ENCODE measurements around the gene KIAA0825. TPM values are rescaled to one million over a fixed set of nuclear protein-coding genes. Genes with fewer than 3 reads are reported as not detected.

KIAA0825 gene
- polyA plus RNA-seq, 1 of the 3 experiments (the other 2 are of a cell fraction) = 0.61 TPM

- no peak overlapping the region for H2AFZ ChIP-seq (ENCODE audit: low read depth)
- H3F3A ChIP-seq (replicated peaks; ENCODE audit: insufficient read depth) = no peaks in the 10 kb centered on the region
- no peak overlapping the region for H3K4me2 ChIP-seq
- no peak overlapping the region for H3K4me3 ChIP-seq (ENCODE audit: low read depth in 2 of 2, low read length in 1 of 2)
- H3K4me1 ChIP-seq (ENCODE audit: control insufficient read depth in 1 of 2, insufficient read depth in 2 of 2, low read depth in 1 of 2, low read length in 1 of 2) = no peaks in the 10 kb centered on the region; a peak in 3 of 4 replicates
- peaks cover 6% of the 10 kb centered on the region for H3K9me2 ChIP-seq
- no peaks in the 10 kb centered on the region for H3K27me3 ChIP-seq (ENCODE audit: insufficient read depth)
- H3K9ac ChIP-seq = no peak overlapping the region
- H3K79me2 ChIP-seq (ENCODE audit: insufficient read depth) = no peaks in the 10 kb centered on the region
- POLR2A ChIA-PET = no interaction called here
- no peaks in the 10 kb centered on the region for H4K20me1 ChIP-seq (ENCODE audit: insufficient read depth)
- H3K36me3 ChIP-seq (replicated peaks in 1 of 2; ENCODE audit: control insufficient read depth in 1 of 2, insufficient read depth in 2 of 2, low read length in 1 of 2) = peaks cover 0 to 5% of the 10 kb centered on the region in 2 experiments
- TF ChIP-seq FOXJ3 (CRISPR knock-in tag; IDR thresholded peaks at IDR 0.05) (no peak), GABPA (IDR thresholded peaks at IDR 0.05; ENCODE audit: low read depth) (no peak), TAF1 (IDR thresholded peaks at IDR 0.05; ENCODE audit: borderline replicate concordance, low read depth, low read length) (no peak), MXI1 (IDR thresholded peaks at IDR 0.05; ENCODE audit: low read depth, low read length) (no peak), YY1 (IDR thresholded peaks at IDR 0.05; ENCODE audit: low read depth) (no peak), SIN3A (IDR thresholded peaks at IDR 0.05; ENCODE audit: borderline replicate concordance, low read depth, low read length) (no peak), MAX (IDR thresholded peaks at IDR 0.05; ENCODE audit: low read depth) (no peak), SMC3 (IDR thresholded peaks at IDR 0.05; ENCODE audit: low read depth, low read length) (no peak), USF1 (IDR thresholded peaks at IDR 0.05; ENCODE audit: borderline replicate concordance, low read depth) (no peak), POLR2AphosphoS5 (IDR thresholded peaks at IDR 0.05; ENCODE audit: low read depth, low read length) (no peak), CTCF (IDR thresholded peaks at IDR 0.05) (no peak), RXRA (IDR thresholded peaks at IDR 0.05; ENCODE audit: borderline replicate concordance, low read depth) (no peak), RCOR1 (IDR thresholded peaks at IDR 0.05; ENCODE audit: low read length) (no peak), NFIC (IDR thresholded peaks at IDR 0.05; ENCODE audit: borderline replicate concordance) (no peak), CHD2 (IDR thresholded peaks at IDR 0.05; ENCODE audit: low read length, partially characterized antibody) (no peak), EZH2phosphoT487 (IDR thresholded peaks at IDR 0.05; ENCODE audit: borderline replicate concordance, low read depth) (no peak), JUND (IDR thresholded peaks at IDR 0.05) (no peak), RAD21 (IDR thresholded peaks at IDR 0.05; ENCODE audit: low read length) (no peak)
- TF ChIP-seq, protein P1, sequence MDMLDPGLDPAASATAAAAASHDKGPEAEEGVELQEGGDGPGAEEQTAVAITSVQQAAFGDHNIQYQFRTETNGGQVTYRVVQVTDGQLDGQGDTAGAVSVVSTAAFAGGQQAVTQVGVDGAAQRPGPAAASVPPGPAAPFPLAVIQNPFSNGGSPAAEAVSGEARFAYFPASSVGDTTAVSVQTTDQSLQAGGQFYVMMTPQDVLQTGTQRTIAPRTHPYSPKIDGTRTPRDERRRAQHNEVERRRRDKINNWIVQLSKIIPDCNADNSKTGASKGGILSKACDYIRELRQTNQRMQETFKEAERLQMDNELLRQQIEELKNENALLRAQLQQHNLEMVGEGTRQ (IDR thresholded peaks at IDR 0.05; ENCODE audit: borderline replicate concordance, low read depth, low read length) = no peak
- no peaks in the 10 kb centered on the region for H3K9me3 ChIP-seq
- H3K27ac ChIP-seq (ENCODE audit: low read depth in 2 of 2, low read length in 1 of 2) = no peak overlapping the region; a peak in 1 of 4 replicates
- no peak for DNase-seq
- CTCF ChIA-PET = no interaction called here
These were observed 158.5 kb downstream of the KIAA0825 start for GRCh38 chr5:94459915-94460314.
